K562 (cell line): Measurements from ENCODE around the gene FAAP100. TPM values are rescaled to one million over a fixed set of nuclear protein-coding genes. Genes with fewer than 3 reads are reported as not detected.

Experiments
- ATAC-seq: fragments of 200-7000 bp; cut with Tn5 transposase; 3 replicates; pipeline ENCODE4 v1.9.1; 2020; ENCODE audit warnings: moderate library complexity
- BruUV-seq: library from RNA; stranded (reverse); fragments of 400-500 nt; replicated peaks from 2 replicates; lab custom pipeline; 2021; lab: Mats Ljungman, UMichigan
- CTCF ChIA-PET: fragments of 300-600 bp; formaldehyde crosslinking; extraction: SDS; loops from one replicate; lab custom pipeline; 2021; ENCODE audit warnings: low intra/inter-chr PET ratio; lab: Yijun Ruan, JAX
- POLR2A ChIA-PET: fragments of 300-600, 350-650 bp; sonication (Branson Sonifier 250); formaldehyde crosslinking; extraction: SDS; loops from one replicate; lab custom pipeline; 2021; ENCODE audit warnings: antibody characterized with exemption, inconsistent platforms; lab: Yijun Ruan, JAX
- DNase-seq, 4 experiments: peaks; one replicate each; pipeline versions ENCODE4 v3.0.0 to v3.0.0-alpha.2; 2011 to 2018; ENCODE audit warnings: low spot score in 3 of 4, mixed read lengths in 3 of 4; ENCODE audit errors: extremely low read depth in 1 of 4
- FAIRE-seq: peaks from 2 replicates; lab custom pipeline; 2011; peaks lifted over from hg19 to GRCh38; lab: Jason Lieb, UNC
- H2AFZ ChIP-seq: 2 replicates; pipeline ENCODE4 v1.6.0; 2011; ENCODE audit warnings: low read depth, low read length, control low read depth, inconsistent platforms
- H3K27ac ChIP-seq: fragments of 200-600 bp; 3 replicates; pipeline ENCODE4 v1.8.0; 2011; ENCODE audit warnings: low read depth, mild to moderate bottlenecking, control low read depth, inconsistent platforms, low read length, moderate library complexity, mixed read lengths; ENCODE audit errors: extremely low read depth
- H3K27me3 ChIP-seq, 2 experiments: fragments of 300-600 bp in 1 of 2; 2 replicates in 1 of 2; 3 replicates in 1 of 2; pipeline versions ENCODE4 v1.6.0 to v1.8.0; 2011; ENCODE audit warnings: inconsistent platforms in 2 of 2, low read length in 2 of 2, mild to moderate bottlenecking in 1 of 2, mixed read lengths in 1 of 2, moderate library complexity in 1 of 2; ENCODE audit not compliant: control insufficient read depth in 2 of 2, insufficient read depth in 2 of 2
- H3K36me3 ChIP-seq: fragments of 300-600 bp; 3 replicates; pipeline ENCODE4 v1.8.0; 2011; ENCODE audit warnings: mild to moderate bottlenecking, low read length, inconsistent platforms; ENCODE audit not compliant: control insufficient read depth, insufficient read depth
- H3K4me1 ChIP-seq, 2 experiments: fragments of 200-600 bp in 1 of 2; replicated peaks in 1 of 2; 2 replicates in 1 of 2; 3 replicates in 1 of 2; pipeline versions ENCODE4 v1.5.1 to v1.8.0; 2011; ENCODE audit warnings: inconsistent platforms in 2 of 2, low read length in 2 of 2, mild to moderate bottlenecking in 1 of 2, mixed read lengths in 1 of 2, moderate library complexity in 1 of 2; ENCODE audit not compliant: control insufficient read depth in 2 of 2, insufficient read depth in 2 of 2
- H3K4me2 ChIP-seq: 2 replicates; pipeline ENCODE4 v1.6.1; 2011; ENCODE audit warnings: low read length, control low read depth, inconsistent platforms, mixed read lengths; ENCODE audit not compliant: insufficient read depth
- H3K4me3 ChIP-seq: fragments of 200-600 bp; sonication (generic), shearing (Covaris generic); 2 replicates; pipeline ENCODE4 v1.5.1; 2016; ENCODE audit warnings: control low read depth, inconsistent platforms
- H3K79me2 ChIP-seq: fragments of 200-600 bp; 3 replicates; pipeline ENCODE4 v1.8.0; 2011; ENCODE audit warnings: low read length, inconsistent platforms; ENCODE audit not compliant: control insufficient read depth, insufficient read depth
- H3K9ac ChIP-seq, 2 experiments: 2 replicates each; pipeline versions ENCODE4 v1.6.0 to v1.6.1; 2011; ENCODE audit warnings: low read depth in 2 of 2, low read length in 2 of 2, control low read depth in 1 of 2, inconsistent platforms in 1 of 2, mild to moderate bottlenecking in 1 of 2, mixed read lengths in 1 of 2; ENCODE audit not compliant: insufficient read depth in 1 of 2
- H3K9me1 ChIP-seq: one replicate; pipeline ENCODE4 v1.6.0; 2011; ENCODE audit warnings: inconsistent platforms, mild to moderate bottlenecking, low read length, moderate library complexity; ENCODE audit not compliant: control insufficient read depth, insufficient read depth
- H3K9me3 ChIP-seq: replicated peaks from 2 replicates; pipeline ENCODE4 v1.5.1; 2011; ENCODE audit warnings: low read depth, low read length, inconsistent platforms; ENCODE audit not compliant: control insufficient read depth, insufficient read depth
- H4K20me1 ChIP-seq: replicated peaks from 2 replicates; pipeline ENCODE4 v1.6.1; 2011; ENCODE audit warnings: low read length, inconsistent platforms, mixed read lengths; ENCODE audit not compliant: control insufficient read depth, insufficient read depth
- ID3 ChIP-seq, 2 experiments: fragments of 250-450 bp in 1 of 2; fragments of 450-650 bp in 1 of 2; sonication (Bioruptor Pico) in 1 of 2; IDR thresholded peaks; 2 replicates each; pipeline versions ENCODE4 v1.6.1 to v1.8.0; 2016 to 2021; ENCODE audit warnings: mild to moderate bottlenecking in 2 of 2, moderate library complexity in 2 of 2, missing compliant biosample characterization in 1 of 2, missing genetic modification characterization in 1 of 2
- POLR2A ChIP-seq: fragments of 450-650 bp; conservative IDR thresholded peaks from 2 replicates; pipeline ENCODE4 v1.6.1; 2016
- RBM22 ChIP-seq: fragments of 200-400 bp; formaldehyde crosslinking; IDR thresholded peaks from 2 replicates; pipeline ENCODE4 v1.6.1; 2018; ENCODE audit warnings: low read length, low read depth; ENCODE audit not compliant: poor library complexity, severe bottlenecking
- SAP30 ChIP-seq: fragments of 200-600 bp; sonication (generic); IDR thresholded peaks from 2 replicates; pipeline ENCODE4 v1.6.1; 2012; ENCODE audit warnings: borderline replicate concordance, low read depth, mild to moderate bottlenecking, moderate library complexity, low read length, control low read depth, inconsistent platforms; ENCODE audit not compliant: insufficient read depth, poor library complexity, severe bottlenecking
- ZNF445 ChIP-seq: fragments of 250-450 bp; sonication (Bioruptor Pico); IDR thresholded peaks from 2 replicates; pipeline ENCODE4 v1.4.0; 2020; ENCODE audit warnings: low read depth, mild to moderate bottlenecking, moderate library complexity
- WGBS: fragments of 100-300 bp; shearing (Covaris generic); methylation state at CpG from one replicate; pipeline ENCODE4 v1.1.6; 2016; ENCODE audit warnings: low coverage, mixed read lengths; ENCODE audit not compliant: insufficient coverage; ENCODE audit errors: missing lambda C conversion rate; 5-methylcytosine and 5-hydroxymethylcytosine counted together
- in situ Hi-C: fragments of 300-500 bp; cut with MboI; formaldehyde crosslinking; loops from 4 replicates; pipeline ENCODE4 v1.15.0; 2018; ENCODE audit warnings: inconsistent platforms, mixed read lengths
- intact Hi-C: fragments of 100-400 bp; cut with micrococcal nuclease; formaldehyde crosslinking; loops from 2 replicates; pipeline ENCODE4 v1.14.2; 2022
- polyA plus RNA-seq, 8 experiments: library from polyadenylated mRNA; depleted of rRNA in 4 of 8; stranded (reverse) in 5 of 8; unstranded in 3 of 8; fragments of >200 nt; fragmentation: Nextera tagmentation in 2 of 8; fragmentation: Illumina TruSeq in 1 of 8; extraction: Ambion mirVana in 2 of 8; extraction: Trizol in 1 of 8; gene quantifications; 2 replicates each; pipeline versions ENCODE4 v1.2.1 to v1.2.3, GENCODE V29; 2011 to 2014; ENCODE audit warnings: inconsistent platforms in 1 of 8, missing spikeins in 1 of 8
- total RNA-seq, 7 experiments: library from RNA; depleted of rRNA in 6 of 7; stranded (reverse); fragments of >200 nt in 6 of 7; fragmentation: Illumina TruSeq in 2 of 7; extraction: Trizol in 2 of 7; gene quantifications; 2 replicates each; pipeline versions ENCODE4 v1.2.1 to v1.2.3, GENCODE V29; 2011 to 2021; ENCODE audit warnings: low replicate concordance in 1 of 7

FAAP100 gene
- total and polyA plus RNA-seq, 9 of the 15 experiments (the other 6 are each of a cell fraction or from before 2014, with no cell fraction given): 0.31 to 51.2 (median 12.6) TPM

GRCh38 chr17:81535480-81536298, 16.5 kb downstream of the FAAP100 start (continued):
- peak; percentile 24 for TF ChIP-seq RBM22
- no peak for TF ChIP-seq ID3 (CRISPR knock-in tag; IDR thresholded peaks at IDR 0.05)
- no peak for TF ChIP-seq ID3 (tag; IDR thresholded peaks at IDR 0.05)
- TF ChIP-seq ZNF445 (CRISPR knock-in tag): no peak

DNA sequence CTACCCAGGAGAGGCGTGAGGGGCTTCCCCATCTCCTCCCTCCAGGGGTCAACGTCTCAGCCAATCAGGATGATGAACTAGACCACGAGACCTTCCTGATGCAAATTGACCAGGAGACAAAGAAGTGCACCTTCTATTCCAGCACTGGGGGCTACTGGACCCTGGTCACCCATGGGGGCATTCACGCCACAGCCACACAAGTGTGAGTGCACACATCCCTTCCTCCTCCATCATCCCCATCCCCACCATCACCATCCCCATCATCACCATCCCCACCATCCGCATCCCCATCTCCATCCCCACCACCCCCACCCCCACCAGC, 17.2 kb downstream of the FAAP100 start:
- H3K4me3 ChIP-seq: no peak overlapping the region
- ATAC-seq (no peak), FAIRE-seq (no peak), DNase-seq (no peak)
- no peak overlapping the region for H2AFZ ChIP-seq
- in situ Hi-C loops (no loop called here), intact Hi-C loops (no loop called here)
- no TSS peak for BruUV-seq
- H3K4me2 ChIP-seq: no peak overlapping the region
- no peaks in the 10 kb centered on the region for H3K79me2 ChIP-seq
- 0 out of 2 replicates have a peak, but pooled peaks cover 2% of the 10 kb centered on the region for H3K9me3 ChIP-seq
- H4K20me1 ChIP-seq: peaks cover 13% of the 10 kb centered on the region; the same call in 1 of the 2 replicates
- CTCF ChIA-PET: no interaction called here
- peaks cover 4% of the 10 kb centered on the region for H3K9me1 ChIP-seq
- H3K27me3 ChIP-seq: no peaks in the 10 kb centered on the region
- H3K4me1 ChIP-seq: peaks cover 0 to 56% of the 10 kb centered on the region in 2 experiments; a peak in 2 of 5 replicates
- peaks cover 16% of the 10 kb centered on the region; the same call in 1 of the 3 replicates for H3K36me3 ChIP-seq
- POLR2A ChIA-PET: interaction anchor here (0.6 kb wide), 1 partner anchor 284 kb away, joined by 3 read pairs; no protein-coding TSS in a partner anchor
- TF ChIP-seq SAP30: no peak
- TF ChIP-seq POLR2A: 0 out of 2 replicates have a peak, but pooled peaks have one; percentile 15
- WGBS: 7% methylated on average over 3 of the region's 5 CpGs
- H3K27ac ChIP-seq: no peak overlapping the region
- H3K9ac ChIP-seq: no peak overlapping the region
